Loucy (cell line): ENCODE data around the gene GOLGA7B.

Experiments
- H2AFZ ChIP-seq: fragments of 200-600 bp; sonication (generic); 2 replicates; pipeline ENCODE4 v1.6.0; 2016; ENCODE audit warnings: antibody characterized with exemption, mild to moderate bottlenecking, low read length, moderate library complexity
- H3F3A ChIP-seq: fragments of 200-600 bp; 2 replicates; pipeline ENCODE4 v1.6.0; 2016; ENCODE audit warnings: antibody characterized with exemption, low read depth, mild to moderate bottlenecking
- H3K27me3 ChIP-seq: fragments of 200-600 bp; sonication (generic); 2 replicates; pipeline ENCODE4 v1.6.1; 2014; ENCODE audit warnings: low read length, mild to moderate bottlenecking; ENCODE audit not compliant: insufficient read depth, poor library complexity, severe bottlenecking
- H3K36me3 ChIP-seq: fragments of 200-600 bp; sonication (generic); 2 replicates; pipeline ENCODE4 v1.6.1; 2016; ENCODE audit warnings: low read length; ENCODE audit not compliant: insufficient read depth
- H3K4me1 ChIP-seq: fragments of 200-600 bp; sonication (generic); 2 replicates; pipeline ENCODE4 v1.5.1; 2014; ENCODE audit warnings: low read length, mild to moderate bottlenecking; ENCODE audit not compliant: insufficient read depth, poor library complexity, severe bottlenecking
- H3K4me2 ChIP-seq: fragments of 200-600 bp; sonication (generic); 2 replicates; pipeline ENCODE4 v1.6.0; 2014; ENCODE audit warnings: antibody characterized with exemption, low read length, low read depth, mild to moderate bottlenecking; ENCODE audit not compliant: poor library complexity, severe bottlenecking
- H3K4me3 ChIP-seq: fragments of 200-600 bp; sonication (generic); 2 replicates; pipeline ENCODE4 v1.5.1; 2014; ENCODE audit warnings: low read length, mild to moderate bottlenecking, mixed read lengths; ENCODE audit not compliant: poor library complexity, severe bottlenecking
- H3K79me2 ChIP-seq: fragments of 200-600 bp; sonication (generic); 2 replicates; pipeline ENCODE4 v1.6.1; 2014; ENCODE audit warnings: low read length; ENCODE audit not compliant: insufficient read depth
- H3K9ac ChIP-seq: fragments of 200-600 bp; sonication (generic); 2 replicates; pipeline ENCODE4 v1.6.0; 2014; ENCODE audit warnings: mild to moderate bottlenecking, low read depth, low read length, moderate library complexity; ENCODE audit not compliant: poor library complexity, severe bottlenecking
- H3K9me2 ChIP-seq: fragments of 200-600 bp; sonication (generic); replicated peaks from 2 replicates; pipeline ENCODE4 v1.6.1; 2016; ENCODE audit warnings: low read depth, low read length, mixed read lengths
- H3K9me3 ChIP-seq: fragments of 200-600 bp; sonication (generic); 2 replicates; pipeline ENCODE4 v1.6.1; 2014; ENCODE audit warnings: mild to moderate bottlenecking, antibody characterized with exemption, low read length, low read depth; ENCODE audit not compliant: insufficient read depth
- H4K20me1 ChIP-seq: fragments of 200-600 bp; sonication (generic); 2 replicates; pipeline ENCODE4 v1.6.0; 2014; ENCODE audit warnings: antibody characterized with exemption, low read length, mild to moderate bottlenecking; ENCODE audit not compliant: insufficient read depth, poor library complexity, severe bottlenecking
- EZH2phosphoT487 ChIP-seq: fragments of 200-600 bp; IDR thresholded peaks from 2 replicates; pipeline ENCODE4 v1.6.1; 2018; ENCODE audit warnings: antibody characterized with exemption, mild to moderate bottlenecking, moderate library complexity, borderline replicate concordance
- TF ChIP-seq, protein P1 (sequence below): fragments of 200-600 bp; sonication (generic); conservative IDR thresholded peaks from 2 replicates; pipeline ENCODE4 v1.5.1; 2014; ENCODE audit warnings: mild to moderate bottlenecking, antibody characterized with exemption, low read length

GOLGA7B gene

DNA sequence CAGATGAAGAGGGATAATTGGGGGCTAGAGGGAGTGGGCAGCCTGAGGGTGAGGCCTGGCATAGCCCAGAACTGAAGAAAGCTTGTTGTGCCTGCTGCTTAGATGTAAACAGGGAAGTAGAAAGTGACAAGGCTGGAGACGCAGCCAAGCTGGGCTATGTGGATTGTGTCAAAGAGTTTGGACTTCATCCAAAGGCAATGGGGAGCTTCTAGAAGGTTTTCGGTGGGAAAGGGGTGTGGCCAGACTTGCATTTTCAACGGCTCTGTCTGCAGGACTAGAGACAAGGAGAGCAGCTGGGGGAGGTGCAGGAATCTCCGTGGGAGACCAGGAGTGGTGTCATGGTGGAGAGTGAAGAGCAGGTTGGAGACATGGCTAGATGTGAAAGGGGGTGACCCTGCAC, 48.8 kb downstream of the GOLGA7B start:
- no peaks in the 10 kb centered on the region for H3F3A ChIP-seq
- H3K79me2 ChIP-seq: no peaks in the 10 kb centered on the region
- H3K36me3 ChIP-seq: no peaks in the 10 kb centered on the region
- H2AFZ ChIP-seq: no peak overlapping the region
- H3K9me2 ChIP-seq: no peaks in the 10 kb centered on the region
- no peak overlapping the region for H3K4me3 ChIP-seq
- H3K4me2 ChIP-seq: no peak overlapping the region
- TF ChIP-seq, protein P1, sequence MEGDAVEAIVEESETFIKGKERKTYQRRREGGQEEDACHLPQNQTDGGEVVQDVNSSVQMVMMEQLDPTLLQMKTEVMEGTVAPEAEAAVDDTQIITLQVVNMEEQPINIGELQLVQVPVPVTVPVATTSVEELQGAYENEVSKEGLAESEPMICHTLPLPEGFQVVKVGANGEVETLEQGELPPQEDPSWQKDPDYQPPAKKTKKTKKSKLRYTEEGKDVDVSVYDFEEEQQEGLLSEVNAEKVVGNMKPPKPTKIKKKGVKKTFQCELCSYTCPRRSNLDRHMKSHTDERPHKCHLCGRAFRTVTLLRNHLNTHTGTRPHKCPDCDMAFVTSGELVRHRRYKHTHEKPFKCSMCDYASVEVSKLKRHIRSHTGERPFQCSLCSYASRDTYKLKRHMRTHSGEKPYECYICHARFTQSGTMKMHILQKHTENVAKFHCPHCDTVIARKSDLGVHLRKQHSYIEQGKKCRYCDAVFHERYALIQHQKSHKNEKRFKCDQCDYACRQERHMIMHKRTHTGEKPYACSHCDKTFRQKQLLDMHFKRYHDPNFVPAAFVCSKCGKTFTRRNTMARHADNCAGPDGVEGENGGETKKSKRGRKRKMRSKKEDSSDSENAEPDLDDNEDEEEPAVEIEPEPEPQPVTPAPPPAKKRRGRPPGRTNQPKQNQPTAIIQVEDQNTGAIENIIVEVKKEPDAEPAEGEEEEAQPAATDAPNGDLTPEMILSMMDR: no peak
- no peak for TF ChIP-seq EZH2phosphoT487
- H3K9me3 ChIP-seq: no peaks in the 10 kb centered on the region
- H3K4me1 ChIP-seq: no peaks in the 10 kb centered on the region
- no peaks in the 10 kb centered on the region for H4K20me1 ChIP-seq
- H3K9ac ChIP-seq: no peak overlapping the region
- no peaks in the 10 kb centered on the region for H3K27me3 ChIP-seq

GRCh38 chr10:97901381-97901780, 51.7 kb downstream of the GOLGA7B start:
- Histone ChIP-seq H3K4me3 (no peak overlapping the region), H4K20me1 (no peaks in the 10 kb centered on the region), H2AFZ (no peak overlapping the region), H3K79me2 (no peaks in the 10 kb centered on the region), H3F3A (no peaks in the 10 kb centered on the region), H3K4me2 (no peak overlapping the region), H3K9ac (no peak overlapping the region), H3K9me3 (no peaks in the 10 kb centered on the region), H3K9me2 (no peaks in the 10 kb centered on the region), H3K36me3 (no peaks in the 10 kb centered on the region), H3K27me3 (no peaks in the 10 kb centered on the region), H3K4me1 (no peaks in the 10 kb centered on the region)
- TF ChIP-seq EZH2phosphoT487: no peak
- TF ChIP-seq, protein P1: no peak

DNA sequence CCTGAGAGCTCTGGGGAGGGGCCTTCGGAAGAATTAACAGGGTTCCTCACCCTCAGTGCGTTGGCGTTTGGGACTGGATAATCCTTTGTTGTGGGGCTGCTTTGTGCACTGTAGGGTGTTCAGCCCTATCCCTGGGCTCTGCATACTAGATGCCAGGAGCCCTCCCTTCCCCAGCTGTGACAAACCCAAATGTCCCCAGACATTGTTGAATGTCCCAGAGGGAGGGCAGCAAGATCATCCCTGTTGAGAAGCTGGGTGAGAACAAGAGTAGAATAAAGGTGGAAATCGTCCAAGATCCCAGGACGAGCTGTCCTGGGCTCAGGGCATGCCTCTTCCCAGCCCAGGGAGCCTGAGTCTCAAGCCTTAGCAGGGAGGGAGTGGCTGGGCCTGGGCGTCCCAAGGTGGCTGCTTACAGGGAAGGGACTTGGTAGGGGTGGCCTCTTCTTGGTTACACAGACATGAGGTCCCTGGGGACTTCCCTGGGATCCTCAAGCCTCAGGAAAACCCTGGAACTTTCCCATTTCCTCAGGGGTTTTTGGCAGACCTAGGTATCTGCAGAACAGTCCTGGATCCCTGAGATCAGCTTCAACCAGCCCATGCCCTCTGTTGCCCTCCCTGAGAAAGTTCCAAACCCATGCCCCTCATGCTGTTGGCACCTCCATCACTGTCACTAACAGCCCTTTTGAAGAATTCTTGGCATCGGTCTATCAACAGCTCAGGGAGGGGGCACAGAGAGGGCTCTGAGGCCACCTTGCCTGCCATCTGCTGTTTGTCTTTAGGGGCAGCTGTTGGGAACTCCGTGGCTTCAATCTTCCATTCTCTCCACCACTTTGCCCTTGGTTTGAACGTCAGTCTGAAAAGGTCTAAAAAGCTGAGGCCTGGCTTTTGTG, 53.7 kb downstream of the GOLGA7B start:
- H3K27me3 ChIP-seq: no peaks in the 10 kb centered on the region
- no peaks in the 10 kb centered on the region for H4K20me1 ChIP-seq
- no peaks in the 10 kb centered on the region for H3K4me1 ChIP-seq
- H3K9ac ChIP-seq: no peak overlapping the region
- H3K9me3 ChIP-seq: no peaks in the 10 kb centered on the region
- H3K4me2 ChIP-seq: no peak overlapping the region
- no peaks in the 10 kb centered on the region for H3K9me2 ChIP-seq
- no peak overlapping the region for H2AFZ ChIP-seq
- no peaks in the 10 kb centered on the region for H3F3A ChIP-seq
- no peak for TF ChIP-seq EZH2phosphoT487
- TF ChIP-seq, protein P1: no peak
- no peaks in the 10 kb centered on the region for H3K79me2 ChIP-seq
- H3K36me3 ChIP-seq: no peaks in the 10 kb centered on the region
- no peak overlapping the region for H3K4me3 ChIP-seq
